HepG2 (cell line): ENCODE data around the gene IST1. TPM values are rescaled to one million over a fixed set of nuclear protein-coding genes. Genes with fewer than 3 reads are reported as not detected.

Experiments used
- DR1 ChIP-seq: sonication (generic); formaldehyde crosslinking; IDR thresholded peaks from 2 replicates; pipeline ENCODE4 v1.8.0; 2021; ENCODE audit warnings: mild to moderate bottlenecking, missing genetic modification reagents, inconsistent platforms
- HOXA3 ChIP-seq: sonication (generic); formaldehyde crosslinking; IDR thresholded peaks from 2 replicates; pipeline ENCODE4 v1.5.0; 2020; ENCODE audit warnings: missing genetic modification reagents
- JUN ChIP-seq: sonication (generic); formaldehyde crosslinking; IDR thresholded peaks from 2 replicates; pipeline ENCODE4 v1.4.0; 2020; ENCODE audit warnings: mild to moderate bottlenecking, missing genetic modification reagents
- MAF1 ChIP-seq: sonication (generic); formaldehyde crosslinking; IDR thresholded peaks from 2 replicates; pipeline ENCODE4 v1.5.0; 2020; ENCODE audit warnings: missing genetic modification reagents, borderline replicate concordance
- MIXL1 ChIP-seq: IDR thresholded peaks from 2 replicates; pipeline ENCODE4 v1.6.1; 2016
- REL ChIP-seq: sonication (generic); formaldehyde crosslinking; conservative IDR thresholded peaks from 2 replicates; pipeline ENCODE4 v1.8.0; 2022; ENCODE audit warnings: mild to moderate bottlenecking, missing genetic modification reagents, moderate library complexity
- STAG1 ChIP-seq: sonication (generic); formaldehyde crosslinking; IDR thresholded peaks from 2 replicates; pipeline ENCODE4 v1.4.0; 2020; ENCODE audit warnings: missing genetic modification reagents
- ZFP36L1 ChIP-seq: sonication (generic); formaldehyde crosslinking; IDR thresholded peaks from 2 replicates; pipeline ENCODE4 v1.8.0; 2022; ENCODE audit warnings: mild to moderate bottlenecking, missing genetic modification reagents, moderate library complexity
- ZNF20 ChIP-seq: sonication (generic); formaldehyde crosslinking; IDR thresholded peaks from 2 replicates; pipeline ENCODE4 v1.4.0; 2020; ENCODE audit warnings: mild to moderate bottlenecking, moderate library complexity, missing genetic modification reagents
- ZNF496 ChIP-seq: sonication (generic); formaldehyde crosslinking; IDR thresholded peaks from 2 replicates; pipeline ENCODE4 v1.8.1; 2023; ENCODE audit warnings: mild to moderate bottlenecking, moderate library complexity, missing genetic modification reagents; ENCODE audit not compliant: insufficient replicate concordance
- polyA plus RNA-seq, 8 experiments: library from polyadenylated mRNA; depleted of rRNA in 3 of 8; stranded (reverse) in 7 of 8; unstranded in 1 of 8; fragments of >200 nt; fragmentation: Illumina TruSeq in 4 of 8; extraction: Trizol in 4 of 8; gene quantifications; 2 replicates each; pipeline versions ENCODE4 v1.2.1 to v1.2.3, GENCODE V29; 2011 to 2016; ENCODE audit warnings: low read depth in 4 of 8, missing spikeins in 1 of 8, mixed read lengths in 1 of 8; ENCODE audit not compliant: insufficient read depth in 1 of 8
- total RNA-seq, 5 experiments: library from RNA; depleted of rRNA; stranded (reverse); fragments of >200 nt; fragmentation: Illumina TruSeq; extraction: Trizol; gene quantifications; 2 replicates each; pipeline ENCODE4 v1.2.3, GENCODE V29; 2016; ENCODE audit warnings: low read depth in 1 of 5
- TF ChIP-seq, protein P1 (sequence below): sonication (generic); formaldehyde crosslinking; IDR thresholded peaks from 2 replicates; pipeline ENCODE4 v1.4.0; 2020; ENCODE audit warnings: missing genetic modification reagents, mild to moderate bottlenecking, borderline replicate concordance
- TF ChIP-seq, protein P2 (sequence below), 2 experiments: sonication (generic) in 1 of 2; formaldehyde crosslinking in 1 of 2; IDR thresholded peaks; 2 replicates each; pipeline versions ENCODE4 v1.6.1 to v1.9.0; 2014 to 2022; ENCODE audit warnings: antibody characterized with exemption in 1 of 2, borderline replicate concordance in 1 of 2, inconsistent platforms in 1 of 2, low read depth in 1 of 2, missing genetic modification reagents in 1 of 2
- TF ChIP-seq, protein P3 (sequence below): IDR thresholded peaks from 2 replicates; pipeline ENCODE4 v1.6.1; 2012; ENCODE audit warnings: low read length, improper control_type of control experiment
- TF ChIP-seq, protein P4 (sequence below): sonication (generic); formaldehyde crosslinking; IDR thresholded peaks from 2 replicates; pipeline ENCODE4 v1.4.0; 2020; ENCODE audit warnings: missing genetic modification reagents, borderline replicate concordance

IST1 gene
- total and polyA plus RNA-seq, 2 of the 13 experiments (the other 11 are each of a cell fraction or from before 2014, with no cell fraction given) = 346 to 415 TPM

DNA sequence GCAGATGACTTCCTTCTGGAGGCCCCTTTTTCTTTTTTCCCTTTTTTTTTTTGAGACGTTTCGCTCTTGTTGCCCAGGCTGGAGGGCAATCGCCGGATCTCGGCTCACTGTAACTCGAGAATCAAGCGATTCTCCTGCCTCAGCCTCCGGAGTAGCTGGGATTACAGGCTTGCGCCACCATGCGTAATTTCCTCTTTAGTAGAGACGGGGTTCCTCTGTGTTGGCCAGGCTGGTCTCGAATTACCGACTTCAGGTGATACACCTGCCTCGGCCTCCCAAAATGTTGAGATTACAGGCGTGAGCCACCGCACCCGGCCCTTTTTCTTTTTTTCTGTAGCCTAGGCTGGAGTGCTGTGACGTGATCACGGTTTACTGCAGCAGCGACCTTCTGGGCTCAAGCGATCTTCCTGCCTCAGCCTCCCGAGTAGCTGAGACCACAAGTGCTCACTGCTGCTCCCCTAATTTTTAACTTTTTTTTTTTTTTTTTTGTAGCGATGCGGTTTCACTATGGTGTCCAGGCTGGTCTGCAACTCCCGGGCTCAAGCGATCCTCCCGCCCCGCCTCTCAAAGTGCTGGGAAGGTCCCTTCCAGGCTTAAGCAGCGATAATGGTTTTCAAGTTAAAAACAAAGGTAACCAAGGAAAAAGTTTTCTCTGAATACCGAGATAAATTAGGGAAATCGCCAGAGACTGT, 956 bp upstream of the IST1 start (continued):
- TF ChIP-seq, protein P1, sequence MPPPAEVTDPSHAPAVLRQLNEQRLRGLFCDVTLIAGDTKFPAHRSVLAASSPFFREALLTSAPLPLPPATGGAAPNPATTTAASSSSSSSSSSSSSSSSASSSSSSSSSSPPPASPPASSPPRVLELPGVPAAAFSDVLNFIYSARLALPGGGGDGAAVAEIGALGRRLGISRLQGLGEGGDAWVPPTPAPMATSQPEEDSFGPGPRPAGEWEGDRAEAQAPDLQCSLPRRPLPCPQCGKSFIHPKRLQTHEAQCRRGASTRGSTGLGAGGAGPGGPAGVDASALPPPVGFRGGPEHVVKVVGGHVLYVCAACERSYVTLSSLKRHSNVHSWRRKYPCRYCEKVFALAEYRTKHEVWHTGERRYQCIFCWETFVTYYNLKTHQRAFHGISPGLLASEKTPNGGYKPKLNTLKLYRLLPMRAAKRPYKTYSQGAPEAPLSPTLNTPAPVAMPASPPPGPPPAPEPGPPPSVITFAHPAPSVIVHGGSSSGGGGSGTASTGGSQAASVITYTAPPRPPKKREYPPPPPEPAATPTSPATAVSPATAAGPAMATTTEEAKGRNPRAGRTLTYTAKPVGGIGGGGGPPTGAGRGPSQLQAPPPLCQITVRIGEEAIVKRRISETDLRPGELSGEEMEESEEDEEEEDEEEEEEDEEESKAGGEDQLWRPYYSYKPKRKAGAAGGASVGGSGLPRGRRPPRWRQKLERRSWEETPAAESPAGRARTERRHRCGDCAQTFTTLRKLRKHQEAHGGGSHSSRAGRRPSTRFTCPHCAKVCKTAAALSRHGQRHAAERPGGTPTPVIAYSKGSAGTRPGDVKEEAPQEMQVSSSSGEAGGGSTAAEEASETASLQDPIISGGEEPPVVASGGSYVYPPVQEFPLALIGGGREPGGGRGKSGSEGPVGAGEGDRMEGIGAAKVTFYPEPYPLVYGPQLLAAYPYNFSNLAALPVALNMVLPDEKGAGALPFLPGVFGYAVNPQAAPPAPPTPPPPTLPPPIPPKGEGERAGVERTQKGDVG = no peak
- TF ChIP-seq HOXA3 (CRISPR knock-in tag) = peak; percentile 71; the same call in 1 of the 2 replicates
- TF ChIP-seq ZNF496 (CRISPR knock-in tag) = no peak
- 0 out of 2 replicates have a peak, but pooled peaks have one; percentile 2 for TF ChIP-seq ZFP36L1
- TF ChIP-seq MIXL1 (CRISPR knock-in tag) = 0 out of 2 replicates have a peak, but pooled peaks have one; percentile 5
- TF ChIP-seq STAG1 = peak; percentile 19; the same call in 1 of the 2 replicates
- TF ChIP-seq REL (CRISPR knock-in tag) = no peak
- 0 out of 2 replicates have a peak, but pooled peaks have one; percentile 6 for TF ChIP-seq DR1
- TF ChIP-seq, protein P2, sequence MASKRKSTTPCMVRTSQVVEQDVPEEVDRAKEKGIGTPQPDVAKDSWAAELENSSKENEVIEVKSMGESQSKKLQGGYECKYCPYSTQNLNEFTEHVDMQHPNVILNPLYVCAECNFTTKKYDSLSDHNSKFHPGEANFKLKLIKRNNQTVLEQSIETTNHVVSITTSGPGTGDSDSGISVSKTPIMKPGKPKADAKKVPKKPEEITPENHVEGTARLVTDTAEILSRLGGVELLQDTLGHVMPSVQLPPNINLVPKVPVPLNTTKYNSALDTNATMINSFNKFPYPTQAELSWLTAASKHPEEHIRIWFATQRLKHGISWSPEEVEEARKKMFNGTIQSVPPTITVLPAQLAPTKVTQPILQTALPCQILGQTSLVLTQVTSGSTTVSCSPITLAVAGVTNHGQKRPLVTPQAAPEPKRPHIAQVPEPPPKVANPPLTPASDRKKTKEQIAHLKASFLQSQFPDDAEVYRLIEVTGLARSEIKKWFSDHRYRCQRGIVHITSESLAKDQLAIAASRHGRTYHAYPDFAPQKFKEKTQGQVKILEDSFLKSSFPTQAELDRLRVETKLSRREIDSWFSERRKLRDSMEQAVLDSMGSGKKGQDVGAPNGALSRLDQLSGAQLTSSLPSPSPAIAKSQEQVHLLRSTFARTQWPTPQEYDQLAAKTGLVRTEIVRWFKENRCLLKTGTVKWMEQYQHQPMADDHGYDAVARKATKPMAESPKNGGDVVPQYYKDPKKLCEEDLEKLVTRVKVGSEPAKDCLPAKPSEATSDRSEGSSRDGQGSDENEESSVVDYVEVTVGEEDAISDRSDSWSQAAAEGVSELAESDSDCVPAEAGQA (IDR thresholded peaks at IDR 0.05; ENCODE audit: low read depth) = peak; percentile 56; the same call in 1 of the 2 replicates
- TF ChIP-seq, protein P2 (CRISPR knock-in tag; IDR thresholded peaks at IDR 0.05; ENCODE audit: borderline replicate concordance) = no peak
- TF ChIP-seq, protein P3, sequence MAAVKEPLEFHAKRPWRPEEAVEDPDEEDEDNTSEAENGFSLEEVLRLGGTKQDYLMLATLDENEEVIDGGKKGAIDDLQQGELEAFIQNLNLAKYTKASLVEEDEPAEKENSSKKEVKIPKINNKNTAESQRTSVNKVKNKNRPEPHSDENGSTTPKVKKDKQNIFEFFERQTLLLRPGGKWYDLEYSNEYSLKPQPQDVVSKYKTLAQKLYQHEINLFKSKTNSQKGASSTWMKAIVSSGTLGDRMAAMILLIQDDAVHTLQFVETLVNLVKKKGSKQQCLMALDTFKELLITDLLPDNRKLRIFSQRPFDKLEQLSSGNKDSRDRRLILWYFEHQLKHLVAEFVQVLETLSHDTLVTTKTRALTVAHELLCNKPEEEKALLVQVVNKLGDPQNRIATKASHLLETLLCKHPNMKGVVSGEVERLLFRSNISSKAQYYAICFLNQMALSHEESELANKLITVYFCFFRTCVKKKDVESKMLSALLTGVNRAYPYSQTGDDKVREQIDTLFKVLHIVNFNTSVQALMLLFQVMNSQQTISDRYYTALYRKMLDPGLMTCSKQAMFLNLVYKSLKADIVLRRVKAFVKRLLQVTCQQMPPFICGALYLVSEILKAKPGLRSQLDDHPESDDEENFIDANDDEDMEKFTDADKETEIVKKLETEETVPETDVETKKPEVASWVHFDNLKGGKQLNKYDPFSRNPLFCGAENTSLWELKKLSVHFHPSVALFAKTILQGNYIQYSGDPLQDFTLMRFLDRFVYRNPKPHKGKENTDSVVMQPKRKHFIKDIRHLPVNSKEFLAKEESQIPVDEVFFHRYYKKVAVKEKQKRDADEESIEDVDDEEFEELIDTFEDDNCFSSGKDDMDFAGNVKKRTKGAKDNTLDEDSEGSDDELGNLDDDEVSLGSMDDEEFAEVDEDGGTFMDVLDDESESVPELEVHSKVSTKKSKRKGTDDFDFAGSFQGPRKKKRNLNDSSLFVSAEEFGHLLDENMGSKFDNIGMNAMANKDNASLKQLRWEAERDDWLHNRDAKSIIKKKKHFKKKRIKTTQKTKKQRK = no peak
- TF ChIP-seq JUN (CRISPR knock-in tag) = no peak
- TF ChIP-seq ZNF20 (CRISPR knock-in tag) = 0 out of 2 replicates have a peak, but pooled peaks have one; percentile 5
- TF ChIP-seq, protein P4, sequence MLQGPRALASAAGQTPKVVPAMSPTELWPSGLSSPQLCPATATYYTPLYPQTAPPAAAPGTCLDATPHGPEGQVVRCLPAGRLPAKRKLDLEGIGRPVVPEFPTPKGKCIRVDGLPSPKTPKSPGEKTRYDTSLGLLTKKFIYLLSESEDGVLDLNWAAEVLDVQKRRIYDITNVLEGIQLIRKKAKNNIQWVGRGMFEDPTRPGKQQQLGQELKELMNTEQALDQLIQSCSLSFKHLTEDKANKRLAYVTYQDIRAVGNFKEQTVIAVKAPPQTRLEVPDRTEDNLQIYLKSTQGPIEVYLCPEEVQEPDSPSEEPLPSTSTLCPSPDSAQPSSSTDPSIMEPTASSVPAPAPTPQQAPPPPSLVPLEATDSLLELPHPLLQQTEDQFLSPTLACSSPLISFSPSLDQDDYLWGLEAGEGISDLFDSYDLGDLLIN (CRISPR knock-in tag) = no peak
- 0 out of 2 replicates have a peak, but pooled peaks have one; percentile 4 for TF ChIP-seq MAF1 (CRISPR knock-in tag)
